Measurements from ENCODE around the gene FLG2.

DNA sequence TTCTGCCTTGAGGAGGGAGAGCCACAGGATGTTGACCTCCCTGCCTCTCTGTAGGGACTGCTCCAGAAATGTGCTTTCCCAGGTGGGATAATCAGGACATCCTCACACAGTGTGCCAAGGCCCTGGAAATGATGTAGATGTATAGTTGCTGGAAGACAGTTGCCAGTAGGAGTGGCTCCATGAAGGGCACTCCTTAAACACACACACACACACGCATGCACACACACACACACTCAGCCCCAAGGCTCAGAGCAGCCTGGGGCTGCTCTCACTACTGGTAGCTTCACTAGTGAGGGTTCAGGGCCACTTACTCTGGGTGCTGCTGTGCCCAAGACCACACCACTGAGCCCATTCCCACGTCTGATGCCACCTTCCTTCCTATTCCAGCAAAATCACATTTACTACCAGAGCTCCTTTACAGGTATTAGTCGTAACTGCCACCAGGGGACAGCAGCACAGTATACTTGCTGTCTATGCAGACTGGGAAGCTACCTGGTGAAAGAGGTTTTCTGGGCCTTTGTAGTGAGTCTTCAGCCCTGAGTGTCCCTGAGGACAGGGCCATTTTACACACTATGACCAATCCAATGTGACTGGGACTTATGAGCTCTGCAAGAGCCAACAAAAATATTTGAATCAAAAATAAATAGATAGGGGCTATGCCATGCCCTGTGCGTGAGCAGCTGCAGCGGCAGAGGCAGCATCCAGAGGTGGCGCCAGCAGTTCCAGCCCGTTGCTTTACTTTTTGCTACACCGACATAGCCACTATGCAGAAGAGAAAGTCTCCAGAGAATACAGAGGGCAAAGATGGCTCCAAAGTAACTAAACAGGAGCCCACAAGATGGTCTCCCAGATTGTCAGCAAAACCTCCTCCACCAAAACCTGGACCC, 39.2 kb upstream of the FLG2 start:
- TF ChIP-seq, protein P1, sequence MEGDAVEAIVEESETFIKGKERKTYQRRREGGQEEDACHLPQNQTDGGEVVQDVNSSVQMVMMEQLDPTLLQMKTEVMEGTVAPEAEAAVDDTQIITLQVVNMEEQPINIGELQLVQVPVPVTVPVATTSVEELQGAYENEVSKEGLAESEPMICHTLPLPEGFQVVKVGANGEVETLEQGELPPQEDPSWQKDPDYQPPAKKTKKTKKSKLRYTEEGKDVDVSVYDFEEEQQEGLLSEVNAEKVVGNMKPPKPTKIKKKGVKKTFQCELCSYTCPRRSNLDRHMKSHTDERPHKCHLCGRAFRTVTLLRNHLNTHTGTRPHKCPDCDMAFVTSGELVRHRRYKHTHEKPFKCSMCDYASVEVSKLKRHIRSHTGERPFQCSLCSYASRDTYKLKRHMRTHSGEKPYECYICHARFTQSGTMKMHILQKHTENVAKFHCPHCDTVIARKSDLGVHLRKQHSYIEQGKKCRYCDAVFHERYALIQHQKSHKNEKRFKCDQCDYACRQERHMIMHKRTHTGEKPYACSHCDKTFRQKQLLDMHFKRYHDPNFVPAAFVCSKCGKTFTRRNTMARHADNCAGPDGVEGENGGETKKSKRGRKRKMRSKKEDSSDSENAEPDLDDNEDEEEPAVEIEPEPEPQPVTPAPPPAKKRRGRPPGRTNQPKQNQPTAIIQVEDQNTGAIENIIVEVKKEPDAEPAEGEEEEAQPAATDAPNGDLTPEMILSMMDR (IDR thresholded peaks at IDR 0.05; ENCODE audit: poor library complexity, severe bottlenecking): no peak
- no peak for TF ChIP-seq POLR2AphosphoS5 (IDR thresholded peaks at IDR 0.05)
- no peak for TF ChIP-seq EZH2 (IDR thresholded peaks at IDR 0.05; ENCODE audit: borderline replicate concordance, insufficient read depth, low read length, poor library complexity, severe bottlenecking)
- TF ChIP-seq EP300 (conservative IDR thresholded peaks at IDR 0.05; ENCODE audit: poor library complexity, severe bottlenecking): no peak
- no peak for TF ChIP-seq SMC3 (conservative IDR thresholded peaks at IDR 0.05; ENCODE audit: poor library complexity)
- no peak for TF ChIP-seq RAD21 (conservative IDR thresholded peaks at IDR 0.05)
- TF ChIP-seq, protein P2, sequence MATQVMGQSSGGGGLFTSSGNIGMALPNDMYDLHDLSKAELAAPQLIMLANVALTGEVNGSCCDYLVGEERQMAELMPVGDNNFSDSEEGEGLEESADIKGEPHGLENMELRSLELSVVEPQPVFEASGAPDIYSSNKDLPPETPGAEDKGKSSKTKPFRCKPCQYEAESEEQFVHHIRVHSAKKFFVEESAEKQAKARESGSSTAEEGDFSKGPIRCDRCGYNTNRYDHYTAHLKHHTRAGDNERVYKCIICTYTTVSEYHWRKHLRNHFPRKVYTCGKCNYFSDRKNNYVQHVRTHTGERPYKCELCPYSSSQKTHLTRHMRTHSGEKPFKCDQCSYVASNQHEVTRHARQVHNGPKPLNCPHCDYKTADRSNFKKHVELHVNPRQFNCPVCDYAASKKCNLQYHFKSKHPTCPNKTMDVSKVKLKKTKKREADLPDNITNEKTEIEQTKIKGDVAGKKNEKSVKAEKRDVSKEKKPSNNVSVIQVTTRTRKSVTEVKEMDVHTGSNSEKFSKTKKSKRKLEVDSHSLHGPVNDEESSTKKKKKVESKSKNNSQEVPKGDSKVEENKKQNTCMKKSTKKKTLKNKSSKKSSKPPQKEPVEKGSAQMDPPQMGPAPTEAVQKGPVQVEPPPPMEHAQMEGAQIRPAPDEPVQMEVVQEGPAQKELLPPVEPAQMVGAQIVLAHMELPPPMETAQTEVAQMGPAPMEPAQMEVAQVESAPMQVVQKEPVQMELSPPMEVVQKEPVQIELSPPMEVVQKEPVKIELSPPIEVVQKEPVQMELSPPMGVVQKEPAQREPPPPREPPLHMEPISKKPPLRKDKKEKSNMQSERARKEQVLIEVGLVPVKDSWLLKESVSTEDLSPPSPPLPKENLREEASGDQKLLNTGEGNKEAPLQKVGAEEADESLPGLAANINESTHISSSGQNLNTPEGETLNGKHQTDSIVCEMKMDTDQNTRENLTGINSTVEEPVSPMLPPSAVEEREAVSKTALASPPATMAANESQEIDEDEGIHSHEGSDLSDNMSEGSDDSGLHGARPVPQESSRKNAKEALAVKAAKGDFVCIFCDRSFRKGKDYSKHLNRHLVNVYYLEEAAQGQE (IDR thresholded peaks at IDR 0.05; ENCODE audit: borderline replicate concordance): no peak

Measured in neural cell (in vitro differentiated cells).